Choroid plexus epithelial cell (primary cell): ENCODE data around the gene IKBKG.
A peak's percentile ranks its signal among the peaks of the same experiment; 100 is the strongest.

Source experiments
- DNase-seq: peaks from one replicate; pipeline ENCODE4 v3.0.0-alpha.2; 2010; ENCODE audit warnings: low read depth
- H3K4me3 ChIP-seq: 2 replicates; pipeline ENCODE4 v1.5.1; 2011; ENCODE audit warnings: low read depth, mild to moderate bottlenecking, control low read depth, low read length, moderate library complexity
- CTCF ChIP-seq: conservative IDR thresholded peaks from 2 replicates; pipeline ENCODE4 v1.5.1; 2011; ENCODE audit warnings: low read depth, mild to moderate bottlenecking, control low read depth, inconsistent platforms, low read length, moderate library complexity

Gene IKBKG

DNA sequence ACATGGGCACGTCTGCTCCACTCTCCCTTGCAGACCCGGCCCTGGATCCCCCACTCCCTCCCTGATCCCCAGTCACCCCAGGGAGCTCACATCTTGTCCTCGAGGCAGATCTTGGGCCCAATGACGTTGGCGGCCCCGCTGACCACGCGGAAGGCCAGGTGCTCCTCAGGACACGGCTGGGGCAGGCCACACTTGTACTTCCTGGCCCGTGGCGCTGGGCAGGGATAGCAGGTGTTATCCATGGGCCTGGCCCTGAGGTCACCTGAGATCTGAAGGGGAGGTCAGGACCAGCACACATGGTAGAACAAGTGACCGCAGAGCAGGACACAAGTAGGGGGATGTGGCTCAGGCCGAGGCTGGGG lies 39.1 kb upstream of the IKBKG start:
- no peak for DNase-seq
- H3K4me3 ChIP-seq, result no peak overlapping the region
- TF ChIP-seq CTCF, result no peak

DNA sequence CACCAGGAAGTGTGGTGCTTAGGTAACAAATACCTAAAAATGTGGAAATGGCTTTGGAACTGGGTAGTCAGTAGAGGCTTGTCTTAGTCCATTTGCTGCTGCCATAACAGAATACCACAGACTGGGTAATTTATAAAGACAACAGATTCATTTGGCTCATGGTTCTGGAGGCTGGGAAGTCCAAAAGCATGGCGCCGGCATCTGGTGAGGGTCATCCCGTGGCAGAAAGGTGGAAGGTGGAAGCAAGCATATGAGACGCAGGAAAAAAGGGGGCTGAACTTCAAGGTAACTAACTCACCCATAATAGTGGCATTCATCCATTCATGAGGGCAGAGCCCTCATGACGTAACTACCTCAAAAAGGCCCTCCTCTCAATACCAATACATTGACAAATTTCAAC lies 38.0 kb upstream of the IKBKG start:
- TF ChIP-seq CTCF, result no peak
- no peak overlapping the region for H3K4me3 ChIP-seq
- DNase-seq, result no peak

GRCh38 chrX:154511761-154512160 lies 35.7 kb upstream of the IKBKG start:
- no peak for DNase-seq
- H3K4me3 ChIP-seq, result no peak overlapping the region
- no peak for TF ChIP-seq CTCF

- TF ChIP-seq CTCF, result no peak
- no peak for DNase-seq
These were observed 34.4 kb upstream of the IKBKG start for GRCh38 chrX:154512879-154513553.

DNA sequence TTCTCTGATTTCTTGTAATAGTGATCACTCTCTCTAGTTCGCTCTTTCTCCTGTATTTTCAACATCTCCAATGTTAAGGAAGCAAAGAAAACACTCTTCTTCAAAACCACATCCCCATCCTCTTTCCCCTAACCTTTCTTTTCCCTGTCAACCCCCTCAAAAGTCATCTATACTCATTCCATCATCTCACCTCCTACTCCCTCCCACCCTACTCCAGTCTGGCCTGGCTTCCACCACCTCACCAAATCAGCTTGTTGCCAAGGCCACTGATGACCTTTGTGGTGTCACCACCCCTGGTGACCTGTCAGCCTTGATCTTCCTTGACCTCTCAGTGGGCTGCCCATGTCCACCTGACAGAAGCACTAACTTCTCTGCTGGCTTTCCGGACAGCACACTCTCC lies 33.7 kb upstream of the IKBKG start:
- no peak for DNase-seq
- H3K4me3 ChIP-seq, result no peak overlapping the region
- TF ChIP-seq CTCF, result no peak

More at GRCh38 chrX:154512879-154513553, 34.4 kb upstream of the IKBKG start:
- H3K4me3 ChIP-seq, result no peak overlapping the region

DNA sequence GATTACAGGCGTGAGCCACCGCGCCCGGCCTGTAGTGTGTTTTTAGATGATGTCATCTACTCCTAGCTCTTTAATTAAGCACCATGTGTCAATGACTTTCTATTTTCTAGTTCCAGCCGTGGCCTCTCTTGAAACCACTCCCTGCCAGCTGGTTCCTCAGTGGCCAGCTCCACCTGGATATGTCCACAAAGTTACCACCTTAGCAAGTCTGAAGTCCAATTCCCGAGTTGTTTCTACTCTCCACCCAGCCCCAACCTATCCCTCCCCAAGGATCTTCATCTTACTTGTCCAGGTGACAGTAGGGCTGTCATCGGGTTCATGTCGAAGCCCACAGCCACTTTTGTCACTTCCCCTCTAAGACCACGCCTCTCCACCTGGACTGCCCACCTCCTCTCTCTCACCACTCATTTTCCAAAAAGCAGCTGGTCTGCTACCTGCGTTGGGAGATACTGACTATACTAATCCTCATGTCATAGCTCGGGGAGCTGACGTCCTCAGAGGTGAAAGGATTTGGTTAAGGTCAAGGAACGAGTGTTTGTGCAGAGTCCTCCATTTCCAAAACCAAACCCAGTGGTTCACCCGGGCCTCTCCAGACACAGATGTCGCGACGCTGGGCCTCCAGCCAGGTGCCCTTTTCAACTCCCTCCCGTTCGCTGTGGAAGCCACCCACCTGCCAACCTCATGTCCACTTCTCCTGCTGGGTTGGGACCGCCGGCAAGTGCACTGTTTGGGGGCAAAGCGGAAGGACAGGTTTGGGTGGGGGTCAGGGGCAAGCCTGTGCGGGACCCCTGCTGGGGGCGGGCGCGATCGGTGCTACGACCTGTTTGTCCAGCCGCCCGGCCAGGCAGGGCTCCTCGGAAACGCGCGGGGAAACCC lies 32.1 kb upstream of the IKBKG start:
- no peak for TF ChIP-seq CTCF
- no peak for DNase-seq
- peak overlapping the region; percentile 67 for H3K4me3 ChIP-seq
